GM12878 (cell line): ENCODE data around the gene UBE3D. TPM values are rescaled to one million over a fixed set of nuclear protein-coding genes. Genes with fewer than 3 reads are reported as not detected.

Experiments
- ATAC-seq: fragments of 200-7000 bp; cut with Tn5 transposase; 3 replicates; pipeline ENCODE4 v1.9.1; 2020; ENCODE audit warnings: mild to moderate bottlenecking, moderate library complexity
- BruUV-seq: library from RNA; stranded (reverse); fragments of 400-500 nt; replicated peaks from 2 replicates; lab custom pipeline; 2021; lab: Mats Ljungman, UMichigan
- CTCF ChIA-PET: fragments of 300-600 bp; sonication (Branson Sonifier 250); formaldehyde crosslinking; extraction: SDS; loops from one replicate; lab custom pipeline; 2021; ENCODE audit warnings: inconsistent platforms; lab: Yijun Ruan, JAX
- POLR2A ChIA-PET: fragments of 350-600 bp; formaldehyde crosslinking; extraction: SDS; loops from one replicate; lab custom pipeline; 2021; ENCODE audit warnings: inconsistent platforms; lab: Charles Lee
- RAD21 ChIA-PET: fragments of 300-600 bp; sonication (Branson Sonifier 250); formaldehyde crosslinking; loops from one replicate; lab custom pipeline; 2023; ENCODE audit warnings: antibody characterized with exemption; ENCODE audit not compliant: unreplicated experiment; lab: Charles Lee
- SMC1A ChIA-PET: fragments of 300-600 bp; sonication (Branson Sonifier 250); formaldehyde crosslinking; loops from one replicate; lab custom pipeline; 2023; ENCODE audit not compliant: unreplicated experiment, uncharacterized antibody; lab: Charles Lee
- DNase-seq: peaks from one replicate; pipeline ENCODE4 v3.0.0-alpha.2; 2011; ENCODE audit warnings: low read depth, low spot score
- FAIRE-seq: peaks from 3 replicates; lab custom pipeline; 2011; peaks lifted over from hg19 to GRCh38; lab: Jason Lieb, UNC
- H2AFZ ChIP-seq: 2 replicates; pipeline ENCODE4 v1.6.0; 2011; ENCODE audit warnings: low read depth, low read length, control low read depth; ENCODE audit not compliant: control insufficient read depth
- H3K27ac ChIP-seq: 2 replicates; pipeline ENCODE4 v1.5.1; 2011; ENCODE audit warnings: control low read depth; ENCODE audit not compliant: control insufficient read depth, insufficient read depth
- H3K27me3 ChIP-seq, 2 experiments: replicated peaks in 1 of 2; 2 replicates each; pipeline versions ENCODE4 v1.6.0 to v1.6.1; 2011; ENCODE audit warnings: low read length in 1 of 2; ENCODE audit not compliant: control insufficient read depth in 2 of 2, insufficient read depth in 2 of 2
- H3K36me3 ChIP-seq, 2 experiments: 2 replicates each; pipeline ENCODE4 v1.5.1; 2011; ENCODE audit warnings: low read length in 1 of 2; ENCODE audit not compliant: control insufficient read depth in 2 of 2, insufficient read depth in 2 of 2
- H3K4me1 ChIP-seq: 2 replicates; pipeline ENCODE4 v1.6.1; 2011; ENCODE audit warnings: mild to moderate bottlenecking, low read length, moderate library complexity, mixed read lengths; ENCODE audit not compliant: control insufficient read depth, insufficient read depth
- H3K4me2 ChIP-seq: 2 replicates; pipeline ENCODE4 v1.6.0; 2011; ENCODE audit warnings: control low read depth; ENCODE audit not compliant: control insufficient read depth, insufficient read depth
- H3K4me3 ChIP-seq: fragments of 200-600 bp; sonication (generic); 2 replicates; pipeline ENCODE4 v1.5.1; 2016
- H3K79me2 ChIP-seq: 2 replicates; pipeline ENCODE4 v1.6.0; 2011; ENCODE audit warnings: low read length; ENCODE audit not compliant: control insufficient read depth, insufficient read depth
- H3K9ac ChIP-seq: 2 replicates; pipeline ENCODE4 v1.8.0; 2011; ENCODE audit warnings: low read length, control low read depth, mixed read lengths; ENCODE audit not compliant: control insufficient read depth, insufficient read depth
- H3K9me3 ChIP-seq: replicated peaks from 3 replicates; pipeline ENCODE4 v1.5.1; 2011; ENCODE audit warnings: mild to moderate bottlenecking, low read length; ENCODE audit not compliant: control insufficient read depth, insufficient read depth
- H4K20me1 ChIP-seq: 2 replicates; pipeline ENCODE4 v1.6.0; 2011; ENCODE audit not compliant: control insufficient read depth, insufficient read depth
- EED ChIP-seq: sonication (generic); IDR thresholded peaks from 2 replicates; pipeline ENCODE4 v1.6.1; 2016; ENCODE audit warnings: antibody characterized with exemption, low read depth
- EZH2 ChIP-seq: IDR thresholded peaks from 2 replicates; pipeline ENCODE4 v1.6.1; 2012; ENCODE audit warnings: low read depth, mild to moderate bottlenecking, control low read depth, inconsistent platforms, low read length, borderline replicate concordance; ENCODE audit not compliant: control insufficient read depth
- FOS ChIP-seq: IDR thresholded peaks from 3 replicates; pipeline ENCODE4 v1.6.1; 2011; ENCODE audit warnings: borderline replicate concordance; ENCODE audit not compliant: insufficient read length; ENCODE audit errors: extremely low read depth
- IRF4 ChIP-seq: IDR thresholded peaks from 2 replicates; pipeline ENCODE4 v1.6.1; 2011; ENCODE audit warnings: low read depth, low read length
- MXI1 ChIP-seq: fragments of 150-350 bp; IDR thresholded peaks from 2 replicates; pipeline ENCODE4 v1.6.1; 2011; ENCODE audit warnings: low read depth, mild to moderate bottlenecking, inconsistent platforms, low read length, improper control_type of control experiment
- NR2C2 ChIP-seq: IDR thresholded peaks from 2 replicates; pipeline ENCODE4 v1.6.1; 2011; ENCODE audit warnings: borderline replicate concordance, low read depth; ENCODE audit not compliant: control insufficient read depth, insufficient read length
- PAX5 ChIP-seq: IDR thresholded peaks from 2 replicates; pipeline ENCODE4 v1.6.1; 2011; ENCODE audit warnings: low read depth, low read length, borderline replicate concordance
- POLR2A ChIP-seq: IDR thresholded peaks from 2 replicates; pipeline ENCODE4 v1.6.1; 2011; ENCODE audit warnings: low read depth, mild to moderate bottlenecking, low read length
- POU2F2 ChIP-seq: IDR thresholded peaks from 3 replicates; pipeline ENCODE4 v1.6.1; 2011; ENCODE audit warnings: low read depth, mild to moderate bottlenecking, low read length, borderline replicate concordance
- RB1 ChIP-seq: fragments of 450-650 bp; formaldehyde crosslinking; IDR thresholded peaks from 2 replicates; pipeline ENCODE4 v1.6.1; 2017; ENCODE audit warnings: mild to moderate bottlenecking, borderline replicate concordance
- RBBP5 ChIP-seq: fragments of 200-600 bp; sonication (generic); conservative IDR thresholded peaks from 2 replicates; pipeline ENCODE4 v1.6.1; 2016
- SMARCA5 ChIP-seq: fragments of 450-650 bp; IDR thresholded peaks from 2 replicates; pipeline ENCODE4 v1.6.1; 2017; ENCODE audit warnings: mild to moderate bottlenecking
- SUPT20H ChIP-seq: IDR thresholded peaks from 2 replicates; pipeline ENCODE4 v1.6.1; 2011; ENCODE audit warnings: low read depth, mild to moderate bottlenecking, low read length, moderate library complexity, borderline replicate concordance; ENCODE audit not compliant: control insufficient read depth
- ZNF622 ChIP-seq: fragments of 450-650 bp; IDR thresholded peaks from 2 replicates; pipeline ENCODE4 v1.6.1; 2017; ENCODE audit warnings: mild to moderate bottlenecking, inconsistent platforms
- WGBS: methylation state at CpG from one replicate; pipeline ENCODE4 v1.1.6; 2016; ENCODE audit warnings: low lambda C conversion rate; ENCODE audit not compliant: insufficient replicate concordance, insufficient coverage; ENCODE audit errors: missing lambda C conversion rate; 5-methylcytosine and 5-hydroxymethylcytosine counted together
- in situ Hi-C: fragments of 300-500 bp; cut with MboI; formaldehyde crosslinking; loops from 9 replicates; pipeline ENCODE4 v1.14.3; 2018; ENCODE audit warnings: mixed read lengths
- intact Hi-C: fragments of 100-400 bp; cut with micrococcal nuclease; formaldehyde crosslinking; loops from one replicate; pipeline ENCODE4 v1.14.2; 2022; ENCODE audit not compliant: unreplicated experiment
- polyA plus RNA-seq, 11 experiments: library from polyadenylated mRNA; depleted of rRNA in 4 of 11; unstranded in 6 of 11; stranded (reverse) in 5 of 11; fragments of >200 nt; fragmentation: Nextera tagmentation in 4 of 11; fragmentation: Illumina TruSeq in 1 of 11; extraction: Ambion mirVana in 4 of 11; extraction: Trizol in 1 of 11; gene quantifications; 1 replicate in 1 of 11; 2 replicates in 10 of 11; pipeline versions ENCODE4 v1.2.1 to v1.2.3, GENCODE V29; 2011 to 2016; ENCODE audit warnings: inconsistent platforms in 2 of 11, missing spikeins in 2 of 11, low read depth in 1 of 11
- total RNA-seq, 4 experiments: library from RNA; depleted of rRNA in 3 of 4; stranded (reverse); fragments of >200 nt in 3 of 4; fragmentation: Illumina TruSeq in 1 of 4; extraction: Trizol in 1 of 4; gene quantifications; 2 replicates each; pipeline versions ENCODE4 v1.2.1 to v1.2.3, GENCODE V29; 2013 to 2021
- TF ChIP-seq, protein P1 (sequence below): IDR thresholded peaks from 2 replicates; pipeline ENCODE4 v1.6.1; 2012; ENCODE audit warnings: low read depth, low read length, improper control_type of control experiment

UBE3D gene
- total and polyA plus RNA-seq, 10 of the 15 experiments (the other 5 are each of a cell fraction or from before 2014, with no cell fraction given): 4.3 to 9.0 (median 7.5) TPM

DNA sequence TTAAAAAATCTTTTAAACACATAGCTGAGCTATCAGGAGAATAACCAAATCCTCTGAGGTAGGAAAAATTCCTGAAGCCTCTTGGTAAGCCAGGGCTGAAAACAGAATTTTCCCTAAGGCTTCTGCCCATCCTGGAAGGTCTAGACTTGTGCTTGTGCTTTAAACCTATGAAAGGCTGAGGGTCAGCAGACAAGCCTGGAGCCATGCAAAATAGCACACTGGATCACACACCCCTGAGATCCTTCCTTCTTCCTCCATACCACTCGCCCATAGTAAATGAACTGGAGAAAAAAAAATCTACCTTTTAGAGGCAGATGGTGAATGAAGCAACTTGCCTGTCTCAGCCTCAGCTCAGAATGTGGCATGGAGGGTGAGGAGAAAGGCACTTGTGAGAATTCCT, 144.4 kb downstream of the UBE3D start:
- H3K9me3 ChIP-seq: no peaks in the 10 kb centered on the region; the same call in 2 of the 3 replicates
- in situ Hi-C loops: no loop called here
- no peak overlapping the region for H3K9ac ChIP-seq
- ChIA-PET POLR2A (no interaction called here), RAD21 (no interaction called here), SMC1A (no interaction called here), CTCF (no interaction called here)
- H4K20me1 ChIP-seq: no peaks in the 10 kb centered on the region
- H2AFZ ChIP-seq: no peak overlapping the region
- H3K4me3 ChIP-seq: no peak overlapping the region
- H3K27ac ChIP-seq: no peak overlapping the region
- FAIRE-seq (no peak), ATAC-seq (no peak), DNase-seq (no peak)
- intact Hi-C loops: no loop called here
- no peak overlapping the region for H3K4me2 ChIP-seq
- no peaks in the 10 kb centered on the region for H3K79me2 ChIP-seq
- H3K27me3 ChIP-seq: no peaks in the 10 kb centered on the region
- BruUV-seq: no TSS peak
- no peaks in the 10 kb centered on the region for H3K36me3 ChIP-seq
- WGBS: 0% methylated on average over 1 of the region's 1 CpG
- no peak for TF ChIP-seq POLR2A
- no peak for TF ChIP-seq SMARCA5
- no peak for TF ChIP-seq NR2C2
- TF ChIP-seq EED: no peak
- TF ChIP-seq RB1: no peak
- no peak for TF ChIP-seq MXI1
- no peak for TF ChIP-seq FOS
- TF ChIP-seq RBBP5: no peak
- no peak for TF ChIP-seq IRF4
- no peak for TF ChIP-seq POU2F2
- TF ChIP-seq, protein P1, sequence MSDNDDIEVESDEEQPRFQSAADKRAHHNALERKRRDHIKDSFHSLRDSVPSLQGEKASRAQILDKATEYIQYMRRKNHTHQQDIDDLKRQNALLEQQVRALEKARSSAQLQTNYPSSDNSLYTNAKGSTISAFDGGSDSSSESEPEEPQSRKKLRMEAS: no peak
- TF ChIP-seq SUPT20H: no peak
- TF ChIP-seq PAX5: no peak
- no peak for TF ChIP-seq ZNF622
- TF ChIP-seq EZH2: no peak
- H3K4me1 ChIP-seq: no peaks in the 10 kb centered on the region
